Left forelimb (tissue), 1 donor: Measurements from ENCODE around the gene HMGXB3.
A peak's percentile ranks its signal among the peaks of the same experiment; 100 is the strongest.

ENCODE experiments used
- DNase-seq: peaks from one replicate; pipeline ENCODE4 v3.0.0-alpha.2; 2018; ENCODE audit warnings: low spot score

HMGXB3 gene, protein sequence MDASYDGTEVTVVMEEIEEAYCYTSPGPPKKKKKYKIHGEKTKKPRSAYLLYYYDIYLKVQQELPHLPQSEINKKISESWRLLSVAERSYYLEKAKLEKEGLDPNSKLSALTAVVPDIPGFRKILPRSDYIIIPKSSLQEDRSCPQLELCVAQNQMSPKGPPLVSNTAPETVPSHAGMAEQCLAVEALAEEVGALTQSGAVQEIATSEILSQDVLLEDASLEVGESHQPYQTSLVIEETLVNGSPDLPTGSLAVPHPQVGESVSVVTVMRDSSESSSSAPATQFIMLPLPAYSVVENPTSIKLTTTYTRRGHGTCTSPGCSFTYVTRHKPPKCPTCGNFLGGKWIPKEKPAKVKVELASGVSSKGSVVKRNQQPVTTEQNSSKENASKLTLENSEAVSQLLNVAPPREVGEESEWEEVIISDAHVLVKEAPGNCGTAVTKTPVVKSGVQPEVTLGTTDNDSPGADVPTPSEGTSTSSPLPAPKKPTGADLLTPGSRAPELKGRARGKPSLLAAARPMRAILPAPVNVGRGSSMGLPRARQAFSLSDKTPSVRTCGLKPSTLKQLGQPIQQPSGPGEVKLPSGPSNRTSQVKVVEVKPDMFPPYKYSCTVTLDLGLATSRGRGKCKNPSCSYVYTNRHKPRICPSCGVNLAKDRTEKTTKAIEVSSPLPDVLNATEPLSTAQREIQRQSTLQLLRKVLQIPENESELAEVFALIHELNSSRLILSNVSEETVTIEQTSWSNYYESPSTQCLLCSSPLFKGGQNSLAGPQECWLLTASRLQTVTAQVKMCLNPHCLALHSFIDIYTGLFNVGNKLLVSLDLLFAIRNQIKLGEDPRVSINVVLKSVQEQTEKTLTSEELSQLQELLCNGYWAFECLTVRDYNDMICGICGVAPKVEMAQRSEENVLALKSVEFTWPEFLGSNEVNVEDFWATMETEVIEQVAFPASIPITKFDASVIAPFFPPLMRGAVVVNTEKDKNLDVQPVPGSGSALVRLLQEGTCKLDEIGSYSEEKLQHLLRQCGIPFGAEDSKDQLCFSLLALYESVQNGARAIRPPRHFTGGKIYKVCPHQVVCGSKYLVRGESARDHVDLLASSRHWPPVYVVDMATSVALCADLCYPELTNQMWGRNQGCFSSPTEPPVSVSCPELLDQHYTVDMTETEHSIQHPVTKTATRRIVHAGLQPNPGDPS (N-terminal part only)

DNA sequence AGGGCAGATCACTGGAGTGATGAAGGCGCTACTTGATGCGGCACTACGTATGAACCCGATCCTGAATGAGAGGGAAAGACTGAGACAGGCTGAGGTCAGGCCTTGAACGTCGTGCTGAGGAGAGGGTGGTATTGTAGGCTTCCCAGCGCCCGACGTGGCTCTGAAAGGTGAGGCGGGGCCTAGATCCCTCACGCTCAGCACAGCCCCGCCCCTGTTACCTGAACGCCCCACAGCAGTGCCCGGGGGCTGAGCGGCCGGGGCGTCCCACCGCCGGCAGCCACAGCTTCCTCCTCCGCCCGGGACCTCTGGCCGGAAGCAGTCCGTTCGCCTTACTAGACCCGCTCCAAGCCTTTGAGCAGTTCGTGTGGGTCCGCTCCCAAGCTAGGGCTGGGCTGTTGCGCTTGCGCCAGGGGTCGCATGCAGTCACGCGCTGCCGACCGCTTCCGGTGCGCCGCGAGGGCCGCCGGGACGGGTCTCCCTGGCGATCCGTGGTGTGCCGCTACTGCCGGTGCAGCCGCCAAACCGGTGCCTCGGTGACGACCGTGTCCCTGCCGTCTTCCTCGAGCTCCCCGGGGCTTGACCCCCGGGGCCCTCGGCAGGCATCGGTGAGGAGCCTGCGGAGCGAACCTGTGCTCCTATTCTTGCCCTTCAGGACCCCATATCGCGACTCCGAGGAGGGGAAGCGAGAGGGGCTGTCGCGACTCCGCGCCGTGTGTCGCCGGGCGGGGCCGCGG lies at the start of gene HMGXB3, which contains the start of gene TIGD6:
HMGXB3 (plus strand) TSS at position 484 of the 734 bp plus-strand sequence. CDS start 4,114 bp downstream, outside the sequence.
TIGD6 (minus strand) TSS at position 399 of the 734 bp plus-strand sequence. CDS start 4,306 bp downstream, outside the sequence.
- peak; percentile 95 for DNase-seq

DNA sequence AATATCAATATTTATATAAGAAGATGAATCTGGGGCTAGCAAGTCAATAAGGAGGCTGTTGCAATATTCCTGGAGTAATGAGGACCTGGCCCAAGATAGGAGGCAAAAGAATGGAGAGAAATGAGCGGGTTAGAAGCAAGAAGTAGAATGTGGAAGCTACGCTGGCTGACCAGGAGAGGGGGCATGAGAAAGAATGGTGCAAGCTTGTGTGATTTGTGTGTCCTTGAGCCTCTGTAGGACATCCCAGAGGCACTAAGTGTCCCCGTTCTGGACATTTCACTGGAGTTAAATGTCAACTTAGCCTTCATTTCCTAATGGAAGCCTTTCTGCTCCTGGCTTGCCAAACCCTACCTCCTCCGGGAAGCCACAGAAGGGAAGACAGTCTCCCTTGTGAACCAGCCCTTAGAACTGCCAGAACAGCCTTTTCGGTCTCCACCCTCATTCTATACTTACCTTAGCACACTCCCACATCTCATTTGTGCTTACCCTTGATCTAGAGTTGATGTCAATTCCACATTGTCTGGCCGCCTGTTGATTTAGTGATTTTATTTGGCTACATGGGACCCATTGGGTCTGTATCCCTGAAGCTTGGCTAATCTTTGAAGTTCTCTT lies 49.3 kb upstream of the HMGXB3 start:
- no peak for DNase-seq

DNA sequence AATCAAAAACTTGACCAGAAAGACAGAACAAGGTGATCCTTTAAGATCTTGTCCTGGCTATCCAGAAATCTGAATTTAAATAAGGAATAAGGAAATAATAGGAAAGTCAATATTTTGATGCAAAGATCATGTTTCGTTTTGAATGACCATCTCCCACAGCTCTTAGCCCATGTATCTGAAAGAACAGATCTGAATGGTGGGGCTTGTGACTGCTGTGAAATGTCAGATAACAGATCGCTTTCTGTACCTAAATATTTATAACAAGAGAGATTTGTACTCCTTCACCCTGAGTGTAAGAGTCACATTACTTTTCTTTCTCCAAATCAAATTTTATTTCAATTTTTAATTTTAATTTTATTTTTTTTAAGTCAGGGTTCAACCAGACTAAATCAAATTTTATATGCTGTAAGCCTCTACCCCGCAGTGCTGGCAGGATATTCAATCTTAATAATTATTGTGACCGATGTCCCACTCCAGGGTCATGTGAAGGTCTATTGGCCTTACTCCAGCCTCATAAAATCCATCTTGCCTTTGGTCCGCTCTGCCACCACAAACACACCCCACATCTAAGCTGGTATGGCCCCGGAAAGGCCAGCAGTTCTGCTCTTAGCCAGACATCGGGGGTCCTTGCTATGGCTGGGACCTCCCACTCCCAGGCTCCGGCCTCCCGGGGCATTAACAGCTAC lies 47.0 kb upstream of the HMGXB3 start:
- DNase-seq = no peak

DNA sequence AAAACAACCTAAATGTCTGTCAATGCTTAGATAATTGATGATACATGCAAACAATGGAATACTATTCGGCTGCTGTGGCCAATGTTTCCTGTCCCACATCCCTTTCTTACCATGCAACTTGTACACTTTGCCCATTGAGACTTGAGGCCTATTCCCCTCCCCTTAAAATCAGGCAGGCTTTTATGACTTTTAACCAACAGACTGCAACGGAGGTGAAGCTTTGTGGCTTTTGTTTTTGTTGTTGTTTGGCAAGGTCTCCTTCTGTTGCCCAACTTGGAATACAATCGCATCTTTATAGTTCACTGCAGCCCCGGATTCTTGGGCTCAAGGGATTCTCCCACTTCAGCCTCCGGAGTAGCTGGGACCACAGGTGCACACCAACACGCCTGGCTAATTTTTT lies 45.7 kb upstream of the HMGXB3 start:
- no peak for DNase-seq

DNA sequence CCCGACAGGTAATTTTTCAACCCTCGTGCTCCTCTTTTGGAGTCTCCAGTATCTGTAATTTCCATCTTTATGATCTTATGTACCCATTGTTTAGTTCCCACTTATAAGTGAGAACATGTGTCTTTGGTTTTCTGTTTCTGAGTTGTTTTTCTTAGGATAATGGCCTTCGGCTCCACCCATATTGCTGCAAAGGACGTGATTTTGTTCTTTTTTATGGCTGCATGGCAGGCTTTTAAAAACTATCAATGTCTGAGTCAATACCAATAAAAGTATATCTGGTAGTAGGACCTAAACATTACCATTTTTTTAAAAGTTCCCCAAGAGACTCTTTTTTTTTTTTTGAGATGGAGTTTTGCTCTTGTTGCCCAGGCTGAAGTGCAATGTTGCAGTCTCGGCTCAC lies 43.9 kb upstream of the HMGXB3 start:
- DNase-seq = no peak

DNA sequence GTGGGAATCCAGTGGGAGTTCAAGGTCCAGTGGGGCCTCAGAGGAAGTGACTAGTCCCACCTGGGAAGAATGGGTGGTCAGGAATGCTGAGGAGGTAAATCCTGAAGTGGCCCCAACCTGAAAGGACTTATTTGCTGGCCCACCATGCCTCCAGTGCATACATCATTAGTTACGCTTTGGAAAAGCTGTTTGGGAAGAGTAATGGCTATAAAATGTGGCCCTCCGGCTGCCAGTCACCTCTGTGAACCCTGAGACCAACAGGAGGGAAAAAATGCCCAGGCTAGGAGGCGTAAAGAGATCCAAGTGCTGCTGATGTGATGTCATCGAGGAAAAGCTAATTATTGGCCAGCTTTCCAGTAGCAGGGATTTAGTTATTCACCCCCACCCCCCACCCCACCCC lies 42.7 kb upstream of the HMGXB3 start:
- DNase-seq = no peak

DNA sequence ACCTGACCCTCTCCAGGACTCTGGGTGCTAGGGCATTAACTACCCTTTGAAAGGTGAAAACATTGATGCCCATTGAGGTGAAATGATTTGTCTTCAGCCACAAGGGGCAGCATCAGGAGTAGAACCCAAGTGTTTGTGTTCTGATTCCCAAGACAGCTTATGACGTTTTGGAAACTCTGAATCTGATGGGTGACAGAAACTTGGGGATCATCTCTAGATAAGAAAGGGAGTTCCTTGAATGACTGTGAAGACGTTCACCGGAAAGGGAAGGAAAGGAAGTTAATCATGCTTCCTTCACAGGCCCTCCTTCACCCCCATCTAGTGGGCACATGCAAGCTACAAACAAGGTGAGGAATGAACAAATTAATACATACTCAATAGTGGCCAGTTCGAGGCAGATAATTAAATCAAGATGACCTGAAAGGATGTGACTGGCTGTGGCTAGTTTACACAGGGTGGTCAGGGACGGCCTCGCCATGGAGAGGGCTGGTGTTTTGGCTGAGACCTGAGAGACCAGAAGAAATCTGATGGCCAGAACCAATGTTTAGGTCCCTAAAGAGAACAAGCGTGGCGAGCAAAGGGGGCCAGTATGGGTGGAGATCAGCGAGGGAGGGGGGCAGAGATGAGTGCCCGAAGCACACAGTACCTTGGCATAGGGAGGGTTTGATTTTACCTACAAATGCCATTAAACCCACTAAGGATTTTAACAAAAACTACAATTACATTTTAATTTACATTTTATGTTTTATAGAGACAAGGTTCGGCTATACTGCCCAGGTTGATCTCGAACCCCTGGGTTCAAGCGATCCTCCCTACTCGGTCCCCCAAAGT lies 40.9 kb upstream of the HMGXB3 start:
- no peak for DNase-seq

DNA sequence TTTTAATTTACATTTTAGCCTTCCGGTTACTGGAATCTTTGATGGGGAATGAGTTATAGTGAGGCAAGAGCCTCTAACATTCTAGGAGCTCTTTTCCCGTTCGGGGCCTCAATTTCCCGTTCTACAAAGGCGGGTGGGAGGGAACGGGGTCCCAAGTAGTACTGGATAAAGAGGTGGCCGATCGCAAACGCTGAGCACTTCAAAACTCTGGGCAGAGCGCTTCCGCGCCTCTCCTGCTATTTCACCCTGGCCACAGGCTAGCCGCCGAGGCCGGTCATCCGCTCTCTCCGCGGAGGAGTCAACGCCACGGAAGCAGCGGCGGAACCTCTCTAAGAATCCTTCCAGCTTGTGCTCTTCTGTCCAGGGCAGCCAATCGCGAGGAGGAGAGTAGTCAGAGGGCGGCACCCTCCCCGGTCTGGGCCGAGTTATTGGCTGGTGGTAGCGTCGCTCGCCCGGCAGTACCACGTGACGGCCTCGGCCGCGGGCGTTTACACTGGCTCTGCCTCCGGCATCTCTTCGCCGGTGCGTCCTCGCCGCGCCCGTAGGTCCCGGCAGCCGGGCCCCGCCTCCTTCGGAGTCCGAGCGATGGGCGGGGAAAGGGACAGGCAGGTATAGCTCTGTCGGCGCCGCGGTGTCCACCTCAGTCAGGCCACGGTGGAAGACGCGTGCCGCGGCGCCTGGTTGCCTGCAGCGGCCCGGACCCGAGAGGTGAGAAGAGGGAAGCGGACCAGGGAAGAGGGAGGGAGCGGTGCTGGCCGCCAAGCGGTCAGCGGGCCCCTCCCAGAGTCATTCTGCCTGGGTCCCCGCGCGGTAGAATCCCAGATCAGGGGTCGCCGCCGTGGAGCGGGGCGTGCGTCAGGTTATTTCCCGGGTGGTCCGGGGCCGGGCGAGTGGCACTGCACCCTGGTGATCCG lies 40.0 kb upstream of the HMGXB3 start, which contains the start of gene SLC26A2:
SLC26A2 (plus strand) TSS at position 487 of the 914 bp plus-strand sequence. CDS start 16,895 bp downstream, outside the sequence.
- DNase-seq = peak; percentile 96

DNA sequence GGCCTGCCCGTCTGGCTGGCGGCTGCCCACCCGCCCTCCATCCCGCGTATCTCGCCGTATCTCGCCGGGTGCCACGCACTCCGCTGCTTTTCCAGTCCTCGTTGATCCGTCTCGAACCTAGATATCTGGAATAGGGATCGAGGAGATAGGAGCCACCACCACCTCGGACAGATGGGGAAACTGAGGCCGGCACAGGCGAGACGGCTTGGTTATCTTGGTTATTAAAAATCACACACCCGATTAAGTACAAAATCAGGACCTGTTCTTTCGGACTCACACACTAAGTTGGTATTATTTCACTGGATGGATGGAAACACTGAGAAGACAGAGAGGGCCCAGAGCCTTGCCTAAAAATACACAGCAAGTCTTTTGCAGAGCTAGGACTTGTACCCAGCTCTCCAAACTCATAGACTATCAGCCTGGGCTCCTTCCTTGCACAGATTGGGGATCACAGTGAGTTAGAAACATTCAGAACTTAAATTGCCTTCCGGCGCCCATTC lies 39.3 kb upstream of the HMGXB3 start:
- DNase-seq = no peak

DNA sequence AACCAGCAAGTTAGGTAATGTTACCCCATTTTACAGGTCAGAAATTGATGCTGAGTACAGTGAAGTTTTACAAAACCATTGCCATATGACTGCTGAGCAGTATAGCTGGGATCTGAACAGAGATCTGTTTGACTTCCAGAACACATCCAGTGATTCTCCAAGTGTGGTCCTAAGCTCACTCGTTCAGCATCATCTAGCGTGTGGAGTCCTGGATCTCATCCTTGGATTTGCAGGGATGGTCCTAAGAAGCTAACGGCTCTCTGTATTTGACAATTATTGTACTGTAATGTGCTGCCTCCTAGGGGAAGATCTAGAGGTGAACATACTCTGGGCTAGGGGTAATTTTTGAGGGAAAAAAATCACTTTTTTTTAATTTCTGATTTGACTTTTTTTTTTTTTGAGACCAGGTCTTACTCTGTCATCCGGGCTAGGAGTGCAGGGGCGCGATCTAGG lies 38.6 kb upstream of the HMGXB3 start:
- DNase-seq = no peak

DNA sequence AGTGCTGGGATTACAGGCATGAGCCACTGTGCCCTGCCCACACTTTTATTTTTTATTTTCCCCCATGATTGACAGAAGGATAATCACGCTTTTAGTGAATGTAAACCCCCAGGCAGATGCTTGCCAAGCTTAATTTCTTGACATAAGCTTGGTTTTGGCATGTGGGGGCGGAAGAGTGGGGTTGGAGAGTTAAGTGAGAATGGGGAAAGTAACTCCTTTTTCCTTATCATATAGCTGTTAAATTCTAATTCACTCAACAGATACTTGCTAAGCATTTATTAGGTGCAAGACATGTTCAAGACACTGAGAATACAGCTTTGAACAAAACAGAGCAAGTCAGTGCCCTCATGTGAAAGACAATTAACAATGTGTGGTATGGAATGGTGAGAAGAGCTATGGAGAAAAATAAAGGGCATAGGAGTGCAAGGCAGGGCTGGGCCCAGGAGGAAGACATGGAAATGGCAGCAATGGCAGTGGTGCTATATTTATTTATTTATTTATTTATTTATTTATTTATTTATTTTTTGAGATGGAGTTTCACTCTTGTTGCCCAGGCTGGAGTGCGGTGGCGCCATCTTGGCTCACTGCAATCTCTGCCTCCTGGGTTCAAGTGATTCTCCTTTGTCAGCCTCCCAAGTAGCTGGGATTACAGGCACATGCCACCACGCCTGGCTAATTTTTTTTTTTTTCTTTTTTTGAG lies 37.8 kb upstream of the HMGXB3 start:
- no peak for DNase-seq

DNA sequence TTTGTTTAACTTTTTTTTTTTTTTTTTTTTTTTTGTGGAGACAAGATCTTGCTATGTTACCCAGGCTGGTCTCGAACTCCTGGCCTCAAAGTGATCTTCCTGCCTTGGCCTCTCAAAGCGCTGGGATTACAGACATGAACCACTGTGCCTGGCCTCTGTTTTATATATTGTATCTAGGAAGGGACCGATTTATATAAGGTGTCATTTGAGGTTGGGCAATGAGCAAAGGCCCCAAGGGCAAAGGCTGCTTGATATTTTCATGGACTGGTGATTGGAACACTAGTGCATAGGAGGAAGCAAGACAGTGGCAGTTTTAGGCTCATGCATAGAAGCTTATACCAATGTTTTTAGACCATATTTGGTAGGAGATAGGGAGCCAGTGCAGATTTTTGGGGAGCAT lies 36.8 kb upstream of the HMGXB3 start:
- no peak for DNase-seq

DNA sequence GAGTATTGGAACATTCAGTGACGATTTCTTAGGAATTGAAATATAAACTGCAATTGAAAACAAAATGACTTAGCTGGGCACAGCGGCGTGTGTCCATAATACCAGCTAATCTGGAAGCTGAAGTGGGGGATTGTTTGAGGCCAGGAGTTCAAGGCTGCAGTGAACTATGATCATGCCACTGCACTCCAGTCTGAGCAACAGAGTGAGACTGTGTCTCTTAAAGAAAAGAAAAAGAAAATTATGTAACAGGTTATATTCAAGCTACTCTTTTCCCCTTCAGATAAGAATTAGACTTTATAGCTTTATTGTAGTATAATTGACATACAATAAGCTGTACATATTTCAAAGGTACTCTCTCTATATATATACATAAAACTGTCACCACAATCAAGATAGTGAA lies 33.6 kb upstream of the HMGXB3 start:
- DNase-seq = no peak

DNA sequence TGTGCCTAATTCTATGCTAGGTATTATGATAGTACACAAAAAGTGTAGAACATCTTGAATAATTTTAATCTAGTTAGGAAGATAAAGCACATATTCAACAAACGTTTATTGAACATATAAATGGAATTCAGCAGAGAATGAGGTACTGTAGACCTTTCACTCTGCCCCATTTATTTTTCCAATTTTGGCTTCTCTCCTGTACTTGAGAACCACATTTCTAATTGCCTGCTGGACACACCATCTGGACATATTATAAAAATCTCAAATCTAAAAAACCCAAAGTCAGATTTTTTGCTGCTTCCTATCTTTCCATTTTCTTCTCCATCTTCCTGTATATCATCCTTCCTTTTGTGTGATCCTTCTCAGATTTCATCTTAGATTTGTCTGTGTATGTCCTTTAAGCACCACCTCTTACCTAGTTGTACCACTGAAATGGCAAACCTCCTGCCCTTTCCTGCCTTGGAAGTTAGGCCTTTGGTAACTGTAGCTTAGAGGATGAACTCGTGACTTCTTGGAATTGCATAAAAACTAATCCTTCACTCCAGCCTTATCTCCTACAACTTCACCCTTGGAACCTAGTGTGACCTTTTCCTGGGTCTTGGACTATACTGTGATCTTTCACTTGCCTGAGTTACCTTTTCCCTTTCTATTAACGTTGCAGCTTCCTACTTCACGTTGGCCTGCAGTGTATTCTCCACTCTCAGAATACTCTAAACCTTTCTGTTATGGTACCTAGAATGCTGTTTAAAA lies 31.2 kb upstream of the HMGXB3 start:
- DNase-seq = no peak

DNA sequence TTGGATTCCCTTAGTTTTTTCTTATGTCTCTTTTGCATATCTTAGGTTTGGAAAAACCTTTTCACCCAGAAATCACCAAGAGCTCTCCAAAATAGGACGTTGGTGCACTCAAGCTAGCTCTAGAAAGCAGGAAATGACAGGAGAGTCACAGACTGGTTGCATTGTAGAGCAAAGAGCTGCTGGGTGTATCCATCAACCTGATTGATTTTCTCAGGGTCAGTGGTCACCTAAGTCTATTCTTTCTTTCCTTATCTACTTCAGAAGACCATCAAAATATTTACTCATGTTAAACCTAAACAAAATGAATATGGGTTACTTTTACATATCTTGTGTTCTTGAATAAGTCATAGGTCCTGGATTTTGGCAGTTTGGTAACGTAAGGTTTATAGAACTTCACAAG lies 25.1 kb upstream of the HMGXB3 start:
- no peak for DNase-seq

DNA sequence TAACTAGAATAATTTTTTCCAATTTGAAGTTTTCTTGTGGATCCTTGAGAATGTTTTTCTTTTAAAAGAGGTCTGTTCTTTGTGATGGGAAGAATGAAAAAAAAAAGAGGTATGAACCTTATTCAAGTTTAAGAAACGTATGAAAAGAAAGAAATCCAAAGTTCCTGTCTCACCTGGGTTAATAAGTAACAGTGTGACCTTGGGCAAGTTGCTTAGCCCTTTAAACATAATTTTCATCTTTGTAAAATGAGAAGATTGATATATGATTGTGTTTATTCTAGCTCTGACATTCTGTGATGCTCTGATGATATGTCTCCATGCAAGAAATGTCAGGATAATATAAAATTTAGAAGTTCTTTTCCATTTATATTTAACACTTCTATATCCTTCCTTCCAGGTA lies 20.6 kb upstream of the HMGXB3 start:
- no peak for DNase-seq

DNA sequence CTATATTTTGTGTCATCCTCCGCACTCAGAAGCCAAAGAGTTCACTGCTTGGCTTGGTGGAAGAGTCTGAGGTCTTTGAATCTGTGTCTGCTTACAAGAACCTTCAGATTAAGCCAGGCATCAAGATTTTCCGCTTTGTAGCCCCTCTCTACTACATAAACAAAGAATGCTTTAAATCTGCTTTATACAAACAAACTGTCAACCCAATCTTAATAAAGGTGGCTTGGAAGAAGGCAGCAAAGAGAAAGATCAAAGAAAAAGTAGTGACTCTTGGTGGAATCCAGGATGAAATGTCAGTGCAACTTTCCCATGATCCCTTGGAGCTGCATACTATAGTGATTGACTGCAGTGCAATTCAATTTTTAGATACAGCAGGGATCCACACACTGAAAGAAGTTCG lies 19.3 kb upstream of the HMGXB3 start:
- no peak for DNase-seq
